T1000 (cell line): ENCODE results near the gene ARFGEF2.
A peak's percentile ranks its signal among the peaks of the same experiment; 100 is the strongest.

ENCODE experiments used
- DNase-seq: peaks from one replicate; lab custom pipeline; 2025; ENCODE audit warnings: mixed read lengths; lab: John Stamatoyannopoulos, UW

The ARFGEF2 gene

DNA sequence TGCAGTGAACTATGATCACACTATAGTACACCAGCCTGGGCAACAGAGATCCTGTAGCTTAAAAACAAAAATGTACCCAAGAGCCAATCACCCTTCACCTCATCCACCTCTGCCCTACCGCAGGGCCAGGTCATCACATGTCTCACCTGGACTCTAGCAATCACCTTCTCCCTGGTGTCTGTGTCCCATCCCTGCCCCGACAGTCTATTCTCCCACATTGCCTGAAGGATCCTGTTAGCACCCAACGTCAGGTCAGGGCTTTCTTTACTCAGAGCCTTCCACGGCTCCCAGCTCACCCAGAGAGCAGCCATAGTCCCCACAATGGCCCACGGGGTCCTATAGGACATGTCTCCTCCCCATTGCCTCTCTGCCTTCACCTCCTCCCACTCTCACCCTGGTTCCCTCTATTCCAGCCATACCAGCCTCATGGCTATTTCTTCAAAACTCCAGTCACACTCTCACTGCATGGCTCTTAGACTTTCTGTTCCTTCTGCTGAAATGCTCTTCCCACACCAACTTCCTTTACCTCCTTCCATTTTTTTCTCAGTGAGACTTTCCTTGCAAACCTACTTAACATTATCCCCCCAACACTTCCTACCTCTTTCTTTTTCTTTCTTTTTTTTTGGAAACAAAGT lies 22.5 kb upstream of the ARFGEF2 start:
- no peak for DNase-seq

- DNase-seq = no peak
Measured at GRCh38 chr20:48899881-48900280, 21.6 kb upstream of the ARFGEF2 start.

GRCh38 chr20:48901326-48901725 lies 20.2 kb upstream of the ARFGEF2 start:
- no peak for DNase-seq

- DNase-seq = no peak
Measured at GRCh38 chr20:48903705-48904104, 17.8 kb upstream of the ARFGEF2 start.

GRCh38 chr20:48904566-48905296 lies 16.8 kb upstream of the ARFGEF2 start:
- peak; percentile 77 for DNase-seq

DNA sequence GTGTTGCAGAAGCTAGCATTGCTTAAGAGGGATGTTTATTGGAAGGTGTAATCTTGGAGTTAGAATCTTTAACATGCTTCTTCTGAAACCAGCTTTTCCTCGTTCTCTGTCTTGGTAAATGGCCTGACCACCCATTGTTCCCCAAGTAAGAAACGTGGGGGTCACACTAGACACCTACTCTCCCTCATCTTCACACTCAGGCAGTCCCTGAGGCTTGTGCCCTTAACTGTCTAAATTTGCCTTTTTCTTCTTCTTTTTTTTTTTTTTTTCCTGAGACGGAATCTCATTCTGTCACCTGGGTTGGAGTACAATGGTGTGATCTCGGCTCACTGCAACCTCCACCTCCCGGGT lies 16.2 kb upstream of the ARFGEF2 start:
- DNase-seq = no peak

DNA sequence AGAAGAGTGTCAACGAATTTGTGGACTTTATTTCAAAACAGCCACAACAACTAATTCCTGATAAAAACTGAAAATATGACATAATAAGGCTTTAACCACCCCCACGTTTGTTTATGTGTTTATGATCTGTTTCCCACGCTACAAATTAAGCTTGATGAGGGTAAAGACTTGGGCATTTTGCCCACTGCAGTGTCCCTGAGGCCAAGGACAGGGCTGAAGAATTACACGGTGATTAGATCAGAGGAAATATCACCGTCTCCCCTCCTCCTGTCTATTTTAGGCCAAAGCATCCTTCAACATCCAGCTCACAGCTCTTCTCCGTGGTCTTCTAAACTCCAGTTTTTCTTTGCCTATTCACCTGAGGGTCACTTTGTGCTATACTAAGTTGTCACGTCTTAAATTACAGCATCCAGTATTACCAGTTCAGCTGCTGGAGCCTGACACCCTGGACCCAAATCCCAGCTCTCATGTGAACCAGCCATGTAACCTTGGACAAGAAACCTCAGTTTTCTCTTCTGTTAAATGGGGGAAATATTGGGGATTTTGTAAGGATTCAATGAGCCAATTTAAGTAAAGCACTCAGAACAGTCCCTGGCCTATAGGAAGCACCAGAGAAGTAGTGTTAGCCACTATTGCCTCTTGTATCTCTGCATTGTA lies 15.2 kb upstream of the ARFGEF2 start:
- no peak for DNase-seq

DNA sequence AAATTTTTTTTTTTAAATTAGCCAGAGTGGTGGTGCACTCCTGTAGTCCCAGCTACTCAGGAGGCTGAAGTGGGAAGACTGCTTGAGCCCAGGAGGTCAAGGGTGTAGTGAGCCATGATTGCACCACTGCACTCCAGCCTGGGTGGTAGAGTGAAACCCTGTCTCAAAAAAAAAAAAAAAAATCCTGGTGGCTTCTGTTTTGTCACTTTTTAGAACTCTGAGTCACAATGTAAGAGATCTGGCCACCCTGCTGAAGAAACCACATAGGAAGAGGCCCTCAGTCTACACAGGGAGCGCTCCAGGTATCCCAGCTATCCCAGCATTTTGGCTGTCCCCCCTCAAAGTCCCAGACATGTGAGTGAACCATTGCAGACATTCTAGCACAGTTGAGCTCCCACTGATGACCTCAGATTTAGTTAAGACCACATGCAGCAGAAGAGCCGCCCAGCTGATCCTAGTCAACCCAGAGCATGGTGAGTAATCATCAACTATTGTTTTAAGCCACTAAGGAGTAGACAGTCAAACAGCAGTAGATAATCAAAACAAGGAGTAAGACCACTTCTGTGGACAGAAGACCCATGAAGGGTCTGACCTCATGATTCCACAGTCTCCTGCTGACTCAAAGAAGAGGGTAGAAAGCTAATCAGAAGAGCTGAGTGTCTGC lies 12.7 kb upstream of the ARFGEF2 start:
- DNase-seq = no peak

- no peak for DNase-seq
Measured at GRCh38 chr20:48909910-48910309, 11.6 kb upstream of the ARFGEF2 start.

- no peak for DNase-seq
Measured at GRCh38 chr20:48910347-48910781, 11.1 kb upstream of the ARFGEF2 start.

- no peak for DNase-seq
Measured at GRCh38 chr20:48912065-48912464, 9.4 kb upstream of the ARFGEF2 start.

DNA sequence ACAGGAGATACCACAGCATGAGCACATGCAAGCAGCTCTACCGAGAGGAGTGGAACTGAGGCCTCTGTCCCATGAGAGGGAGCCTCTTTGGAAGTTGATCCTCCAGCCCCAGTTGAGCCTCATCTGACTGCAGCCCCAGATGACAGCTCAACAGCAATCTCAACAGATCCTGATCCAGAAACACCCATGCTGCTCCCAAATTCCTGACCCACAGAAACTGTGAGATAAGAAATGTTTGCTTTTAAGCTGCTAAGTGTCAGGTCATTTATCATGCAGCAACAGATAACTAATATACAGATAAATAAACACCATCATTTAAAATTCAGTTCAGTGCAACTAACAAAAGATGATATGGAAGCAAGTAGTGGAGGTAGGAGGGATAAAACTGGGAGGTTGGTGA lies 4.8 kb upstream of the ARFGEF2 start:
- DNase-seq = no peak

- DNase-seq = no peak
Measured at GRCh38 chr20:48919336-48919881, 2.1 kb upstream of the ARFGEF2 start.

GRCh38 chr20:48919882-48920526 lies 1.5 kb upstream of the ARFGEF2 start:
- no peak for DNase-seq

GRCh38 chr20:48920527-48921167 lies 864 bp upstream of the ARFGEF2 start:
- DNase-seq = no peak

- DNase-seq = no peak
Measured at GRCh38 chr20:48921883-48922820, 641 bp downstream of the ARFGEF2 start.

GRCh38 chr20:48923149-48923718 lies 1.7 kb downstream of the ARFGEF2 start:
- no peak for DNase-seq

GRCh38 chr20:48924756-48925109 lies 3.2 kb downstream of the ARFGEF2 start:
- no peak for DNase-seq

DNA sequence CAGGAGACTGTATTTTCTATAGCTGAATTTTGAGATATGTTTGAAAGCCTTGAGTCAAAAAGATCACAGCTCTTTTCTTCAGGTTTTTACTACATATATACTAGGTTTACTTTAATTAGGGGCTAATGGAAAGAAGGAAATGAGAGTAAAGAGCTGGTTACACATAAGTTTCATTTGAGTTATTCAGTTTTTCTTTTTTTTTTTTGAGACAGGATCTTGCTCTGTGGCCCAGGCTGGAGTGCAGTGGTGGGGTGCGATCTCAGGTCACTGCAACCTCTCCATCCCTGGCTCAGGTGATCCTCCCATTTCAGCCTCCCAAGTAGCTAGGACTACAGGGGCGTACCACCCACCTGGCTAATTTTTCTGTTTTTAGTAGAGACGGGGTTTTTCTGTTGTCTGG lies 4.8 kb downstream of the ARFGEF2 start:
- DNase-seq = no peak

DNA sequence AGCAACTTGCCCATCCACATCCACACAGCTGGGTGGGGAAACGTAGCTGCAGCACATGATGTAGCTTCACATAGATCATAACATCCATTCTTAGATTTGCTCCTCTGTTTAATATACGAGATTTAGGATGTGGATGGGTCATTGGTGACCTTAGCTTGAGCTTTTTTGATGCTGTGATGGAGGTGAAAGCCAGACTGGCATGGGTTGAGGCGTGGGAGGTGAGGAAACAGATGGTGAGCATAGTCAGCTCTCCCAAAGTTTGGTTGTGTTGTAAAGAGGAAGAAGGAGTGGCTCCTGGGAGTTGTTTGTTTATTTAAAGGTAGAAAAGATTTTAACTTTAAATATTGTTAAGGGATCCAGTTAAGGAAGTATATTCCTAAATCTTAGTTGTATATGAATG lies 5.3 kb downstream of the ARFGEF2 start:
- no peak for DNase-seq
